Endothelial cell of umbilical vein (primary cell): ENCODE measurements around the gene CMIP. TPM values are rescaled to one million over a fixed set of nuclear protein-coding genes. Genes with fewer than 3 reads are reported as not detected.

Source experiments
- BruUV-seq: library from RNA; stranded (reverse); fragments of 400-500 nt; replicated peaks from 2 replicates; lab custom pipeline; 2021; lab: Mats Ljungman, UMichigan
- CTCF ChIA-PET: fragments of 300-600, 350-600 bp; sonication (Branson Sonifier 250); formaldehyde crosslinking; loops from one replicate; lab custom pipeline; 2021; ENCODE audit warnings: antibody characterized with exemption, inconsistent platforms; lab: Charles Lee
- POLR2A ChIA-PET: fragments of 300-600, 350-600 bp; sonication (Branson Sonifier 250); formaldehyde crosslinking; loops from one replicate; lab custom pipeline; 2021; ENCODE audit warnings: antibody characterized with exemption, inconsistent platforms; lab: Charles Lee
- DNase-seq: peaks from one replicate; pipeline ENCODE4 v3.0.0-alpha.2; 2011; ENCODE audit warnings: low read depth, low spot score
- FAIRE-seq: peaks from 2 replicates; lab custom pipeline; 2011; peaks lifted over from hg19 to GRCh38; lab: Jason Lieb, UNC
- H2AFZ ChIP-seq: 2 replicates; pipeline ENCODE4 v1.6.0; 2012; ENCODE audit warnings: low read depth, low read length, control low read depth, inconsistent platforms
- H3K27ac ChIP-seq: 2 replicates; pipeline ENCODE4 v1.5.1; 2011; ENCODE audit warnings: low read depth, mild to moderate bottlenecking, control low read depth, low read length, moderate library complexity; ENCODE audit not compliant: insufficient read depth
- H3K27me3 ChIP-seq, 2 experiments: 2 replicates each; pipeline versions ENCODE4 v1.6.0 to v1.6.1; 2011; ENCODE audit warnings: low read length in 2 of 2, mixed read lengths in 1 of 2; ENCODE audit not compliant: control insufficient read depth in 2 of 2, insufficient read depth in 2 of 2
- H3K36me3 ChIP-seq, 2 experiments: 2 replicates in 1 of 2; 3 replicates in 1 of 2; pipeline ENCODE4 v1.5.1; 2011; ENCODE audit warnings: low read length in 2 of 2, mild to moderate bottlenecking in 1 of 2, moderate library complexity in 1 of 2; ENCODE audit not compliant: control insufficient read depth in 2 of 2, insufficient read depth in 2 of 2; ENCODE audit errors: extremely low read depth in 1 of 2
- H3K4me1 ChIP-seq: 3 replicates; pipeline ENCODE4 v1.5.1; 2011; ENCODE audit warnings: mild to moderate bottlenecking, low read length; ENCODE audit not compliant: control insufficient read depth, insufficient read depth; ENCODE audit errors: extremely low read depth
- H3K4me2 ChIP-seq: 2 replicates; pipeline ENCODE4 v1.6.1; 2011; ENCODE audit warnings: low read length, control low read depth, mixed read lengths; ENCODE audit not compliant: insufficient read depth
- H3K4me3 ChIP-seq, 3 experiments: fragments of 200-600 bp in 1 of 3; sonication (generic), shearing (Covaris generic) in 1 of 3; replicated peaks in 1 of 3; 2 replicates each; pipeline ENCODE4 v1.5.1; 2011 to 2016; ENCODE audit warnings: control low read depth in 3 of 3, low read length in 3 of 3, mild to moderate bottlenecking in 2 of 3, inconsistent platforms in 1 of 3, low read depth in 1 of 3, moderate library complexity in 1 of 3; ENCODE audit not compliant: insufficient read depth in 1 of 3
- H3K79me2 ChIP-seq: 2 replicates; pipeline ENCODE4 v1.6.0; 2012; ENCODE audit warnings: low read length, inconsistent platforms; ENCODE audit not compliant: control insufficient read depth, insufficient read depth
- H3K9ac ChIP-seq: replicated peaks from 2 replicates; pipeline ENCODE3; 2011; ENCODE audit warnings: low read length, control low read depth; ENCODE audit not compliant: insufficient read depth; ENCODE audit errors: extremely low read depth
- H3K9me1 ChIP-seq: replicated peaks from 3 replicates; pipeline ENCODE4 v1.6.0; 2011; ENCODE audit warnings: mild to moderate bottlenecking, low read length; ENCODE audit not compliant: control insufficient read depth, insufficient read depth; ENCODE audit errors: extremely low read depth
- H3K9me3 ChIP-seq: replicated peaks from 2 replicates; pipeline ENCODE4 v1.5.1; 2012; ENCODE audit warnings: low read length, inconsistent platforms; ENCODE audit not compliant: control insufficient read depth, insufficient read depth
- H4K20me1 ChIP-seq: replicated peaks from 2 replicates; pipeline ENCODE3; 2011; ENCODE audit warnings: mild to moderate bottlenecking, low read length; ENCODE audit not compliant: control insufficient read depth, insufficient read depth; ENCODE audit errors: extremely low read depth
- CTCF ChIP-seq, 2 donors: IDR thresholded peaks; 1 replicate in 1 of 2; 2 replicates in 1 of 2; pipeline ENCODE4 v1.5.1; 2011; ENCODE audit warnings: low read length in 2 of 2, mild to moderate bottlenecking in 2 of 2, moderate library complexity in 2 of 2, control low read depth in 1 of 2, inconsistent platforms in 1 of 2, low read depth in 1 of 2; ENCODE audit not compliant: insufficient read depth in 1 of 2; ENCODE audit errors: extremely low read depth in 1 of 2
- MAX ChIP-seq: IDR thresholded peaks from 2 replicates; pipeline ENCODE4 v1.6.1; 2011; ENCODE audit not compliant: insufficient read depth, insufficient read length
- dilution Hi-C: fragments of 300-500 bp; cut with MboI; formaldehyde crosslinking; loops from one replicate; pipeline ENCODE4 v1.15.0; 2019; ENCODE audit warnings: low sequenced_read_pairs; ENCODE audit not compliant: extremely low pct_ligation_motif_present
- intact Hi-C: fragments of 100-400 bp; cut with micrococcal nuclease; formaldehyde crosslinking; loops from one replicate; pipeline ENCODE4 v1.10.0; 2022
- polyA plus RNA-seq, 4 experiments: library from polyadenylated mRNA; depleted of rRNA in 3 of 4; stranded (reverse) in 3 of 4; unstranded in 1 of 4; fragments of >200 nt; gene quantifications; 2 replicates each; pipeline versions ENCODE4 v1.2.1 to v1.2.3, GENCODE V29; 2011 to 2012; ENCODE audit warnings: missing spikeins in 1 of 4
- total RNA-seq: library from RNA; stranded (reverse); gene quantifications from 2 replicates; pipeline ENCODE4 v1.2.3, GENCODE V29; 2021

The CMIP gene
- total and polyA plus RNA-seq, 2 donors (not counting 3 experiments of a cell fraction or from before 2014, with no cell fraction given) = 29.0 to 101 TPM

- no peaks in the 10 kb centered on the region for H3K9me3 ChIP-seq
- DNase-seq = no peak
- ChIA-PET CTCF (interaction anchor here (1.9 kb wide), 1 partner anchor 22 kb away, joined by 4 read pairs; no protein-coding TSS in a partner anchor), POLR2A (no interaction called here)
- TF ChIP-seq CTCF (IDR thresholded peaks at IDR 0.05; ENCODE audit: extremely low read depth in 1 of 2, insufficient read depth in 1 of 2, low read depth in 1 of 2, low read length in 2 of 2) = no peak
- TF ChIP-seq MAX = no peak
- dilution Hi-C loops (no loop called here), intact Hi-C loops (no loop called here)
- no peaks in the 10 kb centered on the region for H3K36me3 ChIP-seq
- no peaks in the 10 kb centered on the region for H3K27me3 ChIP-seq
- BruUV-seq = no TSS peak
- H3K4me3 ChIP-seq = no peak overlapping the region
- peaks cover 12% of the 10 kb centered on the region for H3K4me1 ChIP-seq
- H4K20me1 ChIP-seq = peaks cover 3% of the 10 kb centered on the region
- H3K9ac ChIP-seq = no peak overlapping the region
- H3K4me2 ChIP-seq = no peak overlapping the region
- no peaks in the 10 kb centered on the region for H3K9me1 ChIP-seq
- H2AFZ ChIP-seq = no peak overlapping the region
- H3K79me2 ChIP-seq = peaks cover 32% of the 10 kb centered on the region
- H3K27ac ChIP-seq = no peak overlapping the region
- FAIRE-seq = no peak
These were observed 120.9 kb downstream of the CMIP start for GRCh38 chr16:81565321-81566028.
